ENCODE measurements around the gene CHRNA7.
"Not testable (repeated sequence)": the region's sequence is repeated elsewhere in the genome, so short reads cannot be mapped to it uniquely, and the experiment has no call there.

Gene CHRNA7

DNA sequence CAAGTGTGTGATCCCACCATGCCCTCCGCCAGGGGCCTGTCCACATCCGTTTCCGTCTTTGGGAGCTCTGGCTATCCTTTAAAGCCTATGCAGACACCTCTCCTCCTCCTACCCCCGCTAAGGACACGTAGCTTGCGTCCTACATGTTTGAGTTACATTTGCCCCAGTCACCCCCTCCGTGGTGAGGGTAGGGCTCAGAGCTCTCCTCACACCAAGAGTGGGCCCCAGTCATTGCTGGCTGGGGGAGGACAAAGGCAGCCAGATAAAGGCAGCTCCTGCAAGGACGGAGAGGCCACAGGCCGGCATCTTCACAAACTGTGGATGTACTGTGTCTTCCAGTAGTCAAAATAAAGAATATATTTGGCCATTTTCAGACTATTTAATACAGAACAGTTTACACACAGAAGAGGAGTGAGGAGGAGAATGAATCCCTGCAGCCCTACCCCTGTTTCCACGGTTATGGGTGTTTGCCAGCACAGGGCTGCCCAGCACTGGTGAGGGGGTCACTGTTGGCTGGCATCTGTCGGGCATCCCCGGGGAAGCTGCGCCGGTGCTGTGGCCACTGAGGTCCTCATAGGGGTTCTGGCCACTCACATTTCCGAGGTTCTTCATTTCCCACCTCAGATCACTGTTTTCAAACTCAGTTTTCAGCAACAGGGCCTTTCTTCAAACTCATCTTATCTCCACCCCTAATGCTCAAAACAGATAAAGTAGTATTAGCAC is 118.7 kb downstream of the CHRNA7 start:
- Histone ChIP-seq H3K36me3 (ENCODE audit: control insufficient read depth, insufficient read depth, low read length) (no peaks in the 10 kb centered on the region), H3K9ac (ENCODE audit: low read depth, low read length) (no peak overlapping the region), H3K27ac (ENCODE audit: low read depth, low read length) (no peak overlapping the region), H3K4me3 (ENCODE audit: low read depth, low read length) (no peak overlapping the region), H3K9me3 (ENCODE audit: control insufficient read depth, insufficient read depth, low read length) (no peaks in the 10 kb centered on the region), H3K27me3 (ENCODE audit: control insufficient read depth, insufficient read depth, low read length) (no peaks in the 10 kb centered on the region), H3K4me1 (ENCODE audit: control insufficient read depth, insufficient read depth, low read length) (peaks cover 16% of the 10 kb centered on the region)

DNA sequence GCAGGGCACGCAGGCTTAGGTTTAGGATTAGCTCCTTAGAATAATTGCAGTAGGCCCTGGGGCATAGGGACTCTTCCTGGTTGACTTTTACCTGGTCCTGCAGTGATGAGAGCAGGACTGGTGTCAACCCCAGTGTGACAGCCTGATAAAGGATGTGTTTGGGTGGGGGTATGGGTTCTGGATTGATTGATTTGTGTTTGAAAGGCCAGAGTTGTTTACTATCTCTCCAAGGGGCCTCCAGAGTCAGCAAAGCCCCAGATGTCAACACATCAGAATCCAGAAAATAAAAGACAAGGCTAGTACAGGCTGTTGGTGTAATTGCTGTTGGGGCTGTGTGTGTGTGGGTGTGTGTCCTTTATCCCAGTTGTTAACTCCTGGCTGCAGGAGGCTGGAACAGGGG is 122.3 kb downstream of the CHRNA7 start:
- Histone ChIP-seq H3K4me3 (ENCODE audit: low read depth, low read length) (no peak overlapping the region), H3K27ac (ENCODE audit: low read depth, low read length) (no peak overlapping the region), H3K9ac (ENCODE audit: low read depth, low read length) (no peak overlapping the region), H3K4me1 (ENCODE audit: control insufficient read depth, insufficient read depth, low read length) (peaks cover 16% of the 10 kb centered on the region), H3K27me3 (ENCODE audit: control insufficient read depth, insufficient read depth, low read length) (no peaks in the 10 kb centered on the region), H3K36me3 (ENCODE audit: control insufficient read depth, insufficient read depth, low read length) (no peaks in the 10 kb centered on the region), H3K9me3 (ENCODE audit: control insufficient read depth, insufficient read depth, low read length) (no peaks in the 10 kb centered on the region)

GRCh38 chr15:32153868-32154623 is 123.7 kb downstream of the CHRNA7 start:
- peaks cover 16% of the 10 kb centered on the region for H3K4me1 ChIP-seq (ENCODE audit: control insufficient read depth, insufficient read depth, low read length)
- not testable (repeated sequence) for H3K36me3 ChIP-seq (ENCODE audit: control insufficient read depth, insufficient read depth, low read length); H3K9me3 ChIP-seq (ENCODE audit: control insufficient read depth, insufficient read depth, low read length); H3K4me3 ChIP-seq (ENCODE audit: low read depth, low read length); H3K27ac ChIP-seq (ENCODE audit: low read depth, low read length); H3K9ac ChIP-seq (ENCODE audit: low read depth, low read length); H3K27me3 ChIP-seq (ENCODE audit: control insufficient read depth, insufficient read depth, low read length)

DNA sequence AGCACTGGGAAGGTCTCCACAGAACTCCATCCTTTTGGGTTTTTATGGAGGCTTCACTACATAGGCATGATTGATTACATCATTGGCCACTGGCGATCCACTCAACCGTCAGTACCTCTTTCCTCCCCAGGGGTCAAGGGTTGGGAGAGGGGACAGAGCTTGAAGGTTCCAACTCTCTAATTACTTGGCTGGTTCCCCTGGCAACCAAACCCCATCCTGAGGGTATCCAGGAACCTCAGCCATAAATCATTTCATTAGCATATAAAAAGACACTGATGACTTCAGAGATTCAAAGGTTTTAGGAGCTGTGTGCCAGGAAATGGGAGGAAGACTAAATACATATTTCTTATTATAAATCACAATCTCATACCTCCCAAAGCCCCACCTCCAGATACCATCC is 131.8 kb downstream of the CHRNA7 start:
- not testable (repeated sequence) for H3K9me3 ChIP-seq (ENCODE audit: control insufficient read depth, insufficient read depth, low read length); H3K9ac ChIP-seq (ENCODE audit: low read depth, low read length); H3K4me3 ChIP-seq (ENCODE audit: low read depth, low read length); H3K27me3 ChIP-seq (ENCODE audit: control insufficient read depth, insufficient read depth, low read length); H3K4me1 ChIP-seq (ENCODE audit: control insufficient read depth, insufficient read depth, low read length); H3K36me3 ChIP-seq (ENCODE audit: control insufficient read depth, insufficient read depth, low read length); H3K27ac ChIP-seq (ENCODE audit: low read depth, low read length)

GRCh38 chr15:32164065-32164464 is 133.8 kb downstream of the CHRNA7 start:
- not testable (repeated sequence) for H3K4me3 ChIP-seq (ENCODE audit: low read depth, low read length); H3K27me3 ChIP-seq (ENCODE audit: control insufficient read depth, insufficient read depth, low read length); H3K27ac ChIP-seq (ENCODE audit: low read depth, low read length); H3K36me3 ChIP-seq (ENCODE audit: control insufficient read depth, insufficient read depth, low read length); H3K4me1 ChIP-seq (ENCODE audit: control insufficient read depth, insufficient read depth, low read length); H3K9me3 ChIP-seq (ENCODE audit: control insufficient read depth, insufficient read depth, low read length); H3K9ac ChIP-seq (ENCODE audit: low read depth, low read length)

DNA sequence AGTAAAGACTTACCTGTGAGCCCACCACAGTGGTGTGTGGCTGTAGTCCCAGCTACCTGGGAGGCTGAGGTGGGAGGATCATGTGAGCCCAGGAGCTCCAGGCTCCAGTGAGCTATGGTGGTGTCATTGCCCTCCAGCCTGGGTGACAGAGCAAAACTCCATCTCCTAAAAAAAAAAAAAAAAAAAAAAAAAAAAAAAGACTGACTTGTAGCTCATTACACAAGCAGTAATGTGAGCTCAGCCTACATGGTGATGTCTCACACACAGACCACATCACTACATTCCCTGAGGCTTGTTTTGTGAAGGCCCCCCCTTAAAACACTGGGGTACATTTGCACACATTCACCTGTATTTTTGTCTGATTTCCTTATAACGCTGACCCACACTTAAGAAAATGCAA is 134.4 kb downstream of the CHRNA7 start:
- not testable (repeated sequence) for H3K27ac ChIP-seq (ENCODE audit: low read depth, low read length); H3K9me3 ChIP-seq (ENCODE audit: control insufficient read depth, insufficient read depth, low read length); H3K4me1 ChIP-seq (ENCODE audit: control insufficient read depth, insufficient read depth, low read length); H3K36me3 ChIP-seq (ENCODE audit: control insufficient read depth, insufficient read depth, low read length); H3K4me3 ChIP-seq (ENCODE audit: low read depth, low read length); H3K9ac ChIP-seq (ENCODE audit: low read depth, low read length); H3K27me3 ChIP-seq (ENCODE audit: control insufficient read depth, insufficient read depth, low read length)

GRCh38 chr15:32165775-32166174 is 135.5 kb downstream of the CHRNA7 start:
- not testable (repeated sequence) for H3K27me3 ChIP-seq (ENCODE audit: control insufficient read depth, insufficient read depth, low read length); H3K4me3 ChIP-seq (ENCODE audit: low read depth, low read length); H3K36me3 ChIP-seq (ENCODE audit: control insufficient read depth, insufficient read depth, low read length); H3K27ac ChIP-seq (ENCODE audit: low read depth, low read length); H3K9me3 ChIP-seq (ENCODE audit: control insufficient read depth, insufficient read depth, low read length); H3K4me1 ChIP-seq (ENCODE audit: control insufficient read depth, insufficient read depth, low read length); H3K9ac ChIP-seq (ENCODE audit: low read depth, low read length)

DNA sequence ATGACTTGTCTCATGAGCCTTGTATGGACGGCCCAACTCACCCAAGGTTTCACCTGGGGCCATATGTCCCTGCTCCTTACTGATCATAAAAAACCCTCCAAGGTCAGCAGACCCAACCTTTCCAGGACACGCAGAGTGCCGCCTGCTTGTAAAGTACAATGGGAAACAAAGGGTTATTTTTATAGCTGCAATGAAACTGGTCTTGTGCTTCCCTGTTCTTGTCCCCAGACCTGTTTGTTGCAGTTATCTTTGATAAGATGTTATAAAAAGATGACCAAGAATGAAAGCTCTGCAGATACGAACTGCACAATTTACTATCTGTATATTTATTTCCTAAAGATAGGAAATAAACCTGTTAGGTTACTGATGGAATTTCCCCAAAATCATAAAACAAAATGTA is 136.0 kb downstream of the CHRNA7 start:
- H3K4me1 ChIP-seq (ENCODE audit: control insufficient read depth, insufficient read depth, low read length); H3K9me3 ChIP-seq (ENCODE audit: control insufficient read depth, insufficient read depth, low read length); H3K4me3 ChIP-seq (ENCODE audit: low read depth, low read length); H3K27ac ChIP-seq (ENCODE audit: low read depth, low read length); H3K27me3 ChIP-seq (ENCODE audit: control insufficient read depth, insufficient read depth, low read length); H3K36me3 ChIP-seq (ENCODE audit: control insufficient read depth, insufficient read depth, low read length); H3K9ac ChIP-seq (ENCODE audit: low read depth, low read length): not testable (repeated sequence)

DNA sequence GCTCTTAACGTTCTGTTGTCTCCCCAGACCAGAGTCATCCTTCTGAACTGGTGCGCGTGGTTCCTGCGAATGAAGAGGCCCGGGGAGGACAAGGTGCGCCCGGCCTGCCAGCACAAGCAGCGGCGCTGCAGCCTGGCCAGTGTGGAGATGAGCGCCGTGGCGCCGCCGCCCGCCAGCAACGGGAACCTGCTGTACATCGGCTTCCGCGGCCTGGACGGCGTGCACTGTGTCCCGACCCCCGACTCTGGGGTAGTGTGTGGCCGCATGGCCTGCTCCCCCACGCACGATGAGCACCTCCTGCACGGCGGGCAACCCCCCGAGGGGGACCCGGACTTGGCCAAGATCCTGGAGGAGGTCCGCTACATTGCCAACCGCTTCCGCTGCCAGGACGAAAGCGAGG is 137.6 kb downstream of the CHRNA7 start:
- H3K36me3 ChIP-seq (ENCODE audit: control insufficient read depth, insufficient read depth, low read length); H3K4me3 ChIP-seq (ENCODE audit: low read depth, low read length); H3K4me1 ChIP-seq (ENCODE audit: control insufficient read depth, insufficient read depth, low read length); H3K27me3 ChIP-seq (ENCODE audit: control insufficient read depth, insufficient read depth, low read length); H3K9ac ChIP-seq (ENCODE audit: low read depth, low read length); H3K27ac ChIP-seq (ENCODE audit: low read depth, low read length); H3K9me3 ChIP-seq (ENCODE audit: control insufficient read depth, insufficient read depth, low read length): not testable (repeated sequence)

- H3K4me1 ChIP-seq (ENCODE audit: control insufficient read depth, insufficient read depth, low read length); H3K27ac ChIP-seq (ENCODE audit: low read depth, low read length); H3K4me3 ChIP-seq (ENCODE audit: low read depth, low read length); H3K9ac ChIP-seq (ENCODE audit: low read depth, low read length); H3K36me3 ChIP-seq (ENCODE audit: control insufficient read depth, insufficient read depth, low read length); H3K9me3 ChIP-seq (ENCODE audit: control insufficient read depth, insufficient read depth, low read length); H3K27me3 ChIP-seq (ENCODE audit: control insufficient read depth, insufficient read depth, low read length): not testable (repeated sequence)
Measured at GRCh38 chr15:32180579-32180978, 150.3 kb downstream of the CHRNA7 start.

DNA sequence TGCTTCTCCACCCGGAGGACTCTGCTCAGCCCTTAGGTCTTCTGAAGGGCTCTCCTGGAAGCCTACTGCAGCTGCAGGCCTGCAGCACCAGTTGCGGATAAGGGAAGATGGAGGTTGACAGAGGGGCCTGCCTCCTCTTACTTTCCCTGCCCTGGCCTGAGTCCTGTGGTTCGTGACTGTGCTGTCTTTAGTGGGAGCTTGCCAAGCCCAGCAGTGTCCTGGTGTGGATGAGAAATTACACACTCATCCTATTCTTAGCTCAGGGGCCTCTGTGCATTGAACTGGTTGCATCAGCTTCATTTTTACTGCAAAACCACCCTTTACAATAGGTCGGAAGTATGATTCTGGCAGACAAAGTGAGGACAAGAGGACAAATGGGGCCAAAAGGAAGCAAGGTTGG is 163.5 kb downstream of the CHRNA7 start:
- H3K9ac ChIP-seq (ENCODE audit: low read depth, low read length); H3K4me1 ChIP-seq (ENCODE audit: control insufficient read depth, insufficient read depth, low read length); H3K9me3 ChIP-seq (ENCODE audit: control insufficient read depth, insufficient read depth, low read length); H3K27me3 ChIP-seq (ENCODE audit: control insufficient read depth, insufficient read depth, low read length); H3K36me3 ChIP-seq (ENCODE audit: control insufficient read depth, insufficient read depth, low read length); H3K4me3 ChIP-seq (ENCODE audit: low read depth, low read length); H3K27ac ChIP-seq (ENCODE audit: low read depth, low read length): not testable (repeated sequence)
